GM23248 (cell line): ENCODE results near the gene SLC25A10. TPM values are rescaled to one million over a fixed set of nuclear protein-coding genes. Genes with fewer than 3 reads are reported as not detected.

Experiments used
- DNase-seq: peaks from one replicate; pipeline ENCODE4 v3.0.0-alpha.2; 2015
- H2AFZ ChIP-seq: fragments of 200-600 bp; sonication (generic); 2 replicates; pipeline ENCODE4 v1.6.1; 2016; ENCODE audit warnings: antibody characterized with exemption
- H3F3A ChIP-seq: fragments of 200-600 bp; sonication (generic); 2 replicates; pipeline ENCODE4 v1.6.1; 2016; ENCODE audit warnings: mild to moderate bottlenecking, antibody characterized with exemption, mixed run types; ENCODE audit not compliant: insufficient read depth
- H3K27ac ChIP-seq: fragments of 200-600 bp; sonication (generic); 2 replicates; pipeline ENCODE4 v1.5.1; 2016; ENCODE audit warnings: mild to moderate bottlenecking
- H3K27me3 ChIP-seq: fragments of 200-600 bp; sonication (generic); replicated peaks from 2 replicates; pipeline ENCODE4 v1.6.1; 2016; ENCODE audit warnings: mild to moderate bottlenecking; ENCODE audit not compliant: insufficient read depth
- H3K36me3 ChIP-seq: fragments of 200-600 bp; sonication (generic); 2 replicates; pipeline ENCODE4 v1.6.1; 2016; ENCODE audit warnings: low read depth, mild to moderate bottlenecking
- H3K4me1 ChIP-seq: fragments of 200-600 bp; sonication (generic); 2 replicates; pipeline ENCODE4 v1.6.1; 2016; ENCODE audit warnings: mild to moderate bottlenecking; ENCODE audit not compliant: insufficient read depth
- H3K4me2 ChIP-seq: fragments of 200-600 bp; sonication (generic); one replicate; pipeline ENCODE4 v1.6.1; 2016; ENCODE audit warnings: mild to moderate bottlenecking; ENCODE audit not compliant: unreplicated experiment
- H3K4me3 ChIP-seq: fragments of 200-600 bp; sonication (generic); 2 replicates; pipeline ENCODE4 v1.5.1; 2016; ENCODE audit warnings: mild to moderate bottlenecking
- H3K79me2 ChIP-seq: fragments of 200-600 bp; sonication (generic); 2 replicates; pipeline ENCODE4 v1.6.1; 2016; ENCODE audit warnings: mild to moderate bottlenecking; ENCODE audit not compliant: insufficient read depth
- H3K9ac ChIP-seq: fragments of 200-600 bp; sonication (generic); 2 replicates; pipeline ENCODE4 v1.6.1; 2016; ENCODE audit warnings: mild to moderate bottlenecking
- H3K9me2 ChIP-seq: fragments of 200-600 bp; sonication (generic); 2 replicates; pipeline ENCODE4 v1.6.1; 2016; ENCODE audit warnings: mixed run types, mild to moderate bottlenecking, moderate library complexity; ENCODE audit not compliant: insufficient read depth
- H3K9me3 ChIP-seq: fragments of 200-600 bp; sonication (generic); one replicate; pipeline ENCODE4 v1.6.1; 2017; ENCODE audit warnings: low read depth
- H4K20me1 ChIP-seq: fragments of 200-600 bp; sonication (generic); 2 replicates; pipeline ENCODE4 v1.6.0; 2016; ENCODE audit not compliant: insufficient read depth
- EZH2 ChIP-seq: fragments of 200-600 bp; sonication (generic); IDR thresholded peaks from 2 replicates; pipeline ENCODE4 v1.6.1; 2018; ENCODE audit warnings: antibody characterized with exemption, mild to moderate bottlenecking; ENCODE audit not compliant: insufficient read depth, poor library complexity, severe bottlenecking
- EZH2phosphoT487 ChIP-seq: fragments of 200-600 bp; sonication (generic); IDR thresholded peaks from 2 replicates; pipeline ENCODE4 v1.6.1; 2018; ENCODE audit warnings: antibody characterized with exemption, moderate library complexity, mild to moderate bottlenecking, low read depth; ENCODE audit not compliant: insufficient read depth
- WGBS, 2 experiments: methylation state at CpG; one replicate each; pipeline ENCODE4 v1.1.6; 2015 to 2017; ENCODE audit warnings: low lambda C conversion rate in 2 of 2, low coverage in 1 of 2; ENCODE audit errors: missing lambda C conversion rate in 2 of 2; 5-methylcytosine and 5-hydroxymethylcytosine counted together
- in situ Hi-C: fragments of 300-500 bp; cut with MboI; formaldehyde crosslinking; loops from 2 replicates; pipeline ENCODE4 v1.15.0; 2020
- polyA plus RNA-seq: library from polyadenylated mRNA; unstranded; fragments of >200 nt; fragmentation: Nextera tagmentation; extraction: Ambion mirVana; gene quantifications from 2 replicates; pipeline ENCODE4 v1.2.1, GENCODE V29; 2016
- total RNA-seq: library from RNA; depleted of rRNA; stranded (reverse); fragments of >200 nt; shearing (Covaris generic); gene quantifications from 2 replicates; pipeline ENCODE4 v1.2.3, GENCODE V29; 2014

Gene SLC25A10
- total and polyA plus RNA-seq, 2 experiments from 2014 or later, result 12.5 to 16.9 TPM

DNA sequence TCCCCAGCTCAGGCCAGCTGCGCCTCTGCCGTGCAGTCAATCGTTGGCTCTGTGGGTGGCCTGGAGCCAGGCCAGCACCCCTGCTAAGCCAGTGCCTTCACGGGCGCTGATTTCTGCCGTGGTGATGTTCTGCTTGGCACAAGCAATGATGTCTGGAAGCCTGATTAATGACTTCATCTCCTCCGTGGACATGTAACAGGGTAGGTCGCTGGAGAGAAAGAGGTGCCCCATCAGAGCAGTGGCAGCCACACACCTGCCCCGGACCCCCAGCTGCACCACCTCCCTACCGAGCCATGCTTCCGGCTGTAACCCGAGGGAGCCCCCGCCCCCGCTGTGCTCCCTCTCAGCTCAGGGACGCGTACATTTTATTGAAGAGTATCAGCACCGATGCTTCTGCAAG is 30.4 kb upstream of the SLC25A10 start:
- Histone ChIP-seq H3F3A (peaks cover 7% of the 10 kb centered on the region), H3K9me2 (no peaks in the 10 kb centered on the region), H2AFZ (no peak overlapping the region), H3K9me3 (no peaks in the 10 kb centered on the region), H3K4me3 (no peak overlapping the region), H3K4me1 (peaks cover 23% of the 10 kb centered on the region), H3K36me3 (peaks cover 13% of the 10 kb centered on the region), H3K27ac (no peak overlapping the region), H3K27me3 (no peaks in the 10 kb centered on the region), H3K4me2 (no peak overlapping the region), H3K79me2 (peaks cover 90% of the 10 kb centered on the region), H4K20me1 (peaks cover 6% of the 10 kb centered on the region; the same call in 1 of the 2 replicates), H3K9ac (no peak overlapping the region)
- DNase-seq, result peak; percentile 12
- 65 to 68% methylated on average over 17 of the region's 17 CpGs for WGBS, 2 experiments
- TF ChIP-seq EZH2 (no peak), EZH2phosphoT487 (no peak)
- in situ Hi-C loops, result no loop called here

DNA sequence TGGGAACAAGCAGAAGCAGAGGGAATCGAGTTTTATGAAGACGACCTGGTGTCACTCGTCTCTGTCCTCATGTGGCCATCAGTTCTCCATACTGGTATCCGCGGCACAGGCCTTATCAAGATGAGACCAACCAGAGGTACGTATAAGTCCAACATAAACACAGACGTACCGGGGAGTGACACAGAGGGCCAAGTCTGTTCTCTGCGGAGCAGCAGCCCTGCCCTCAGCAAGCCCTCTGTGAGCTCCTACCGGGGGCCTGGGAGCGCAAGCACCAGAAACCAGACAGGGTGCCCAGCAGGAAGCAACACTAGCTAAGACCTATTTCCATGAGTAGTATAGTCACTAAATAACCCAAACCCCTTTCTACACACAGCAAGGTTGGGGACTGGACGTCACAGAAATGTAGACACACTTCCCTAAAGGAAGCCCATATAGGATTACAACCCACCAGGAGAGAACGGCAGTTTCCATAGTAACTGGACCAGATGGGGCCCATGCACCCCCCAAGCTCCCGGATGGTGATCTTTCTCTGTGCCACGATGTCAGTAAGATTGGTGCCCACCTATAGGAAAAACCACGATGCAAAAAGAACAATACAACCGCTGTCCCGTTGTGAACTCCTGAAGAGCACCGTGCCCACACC is 29.4 kb upstream of the SLC25A10 start:
- Histone ChIP-seq H3K27me3 (no peaks in the 10 kb centered on the region), H3K9ac (peak overlapping the region; percentile 93), H3K9me2 (no peaks in the 10 kb centered on the region), H3F3A (peaks cover 7% of the 10 kb centered on the region), H3K9me3 (no peaks in the 10 kb centered on the region), H3K4me3 (peak overlapping the region; percentile 86), H3K4me2 (peak overlapping the region; percentile 88), H3K36me3 (peaks cover 19% of the 10 kb centered on the region), H3K79me2 (peaks cover 91% of the 10 kb centered on the region), H3K27ac (peak overlapping the region; percentile 73), H4K20me1 (peaks cover 6% of the 10 kb centered on the region; the same call in 1 of the 2 replicates), H3K4me1 (peaks cover 23% of the 10 kb centered on the region), H2AFZ (peak overlapping the region; percentile 68)
- TF ChIP-seq EZH2phosphoT487 (no peak), EZH2 (no peak)
- DNase-seq, result peak; percentile 51
- in situ Hi-C loops, result no loop called here
- 20 to 21% methylated on average over 19 of the region's 19 CpGs for WGBS, 2 experiments

DNA sequence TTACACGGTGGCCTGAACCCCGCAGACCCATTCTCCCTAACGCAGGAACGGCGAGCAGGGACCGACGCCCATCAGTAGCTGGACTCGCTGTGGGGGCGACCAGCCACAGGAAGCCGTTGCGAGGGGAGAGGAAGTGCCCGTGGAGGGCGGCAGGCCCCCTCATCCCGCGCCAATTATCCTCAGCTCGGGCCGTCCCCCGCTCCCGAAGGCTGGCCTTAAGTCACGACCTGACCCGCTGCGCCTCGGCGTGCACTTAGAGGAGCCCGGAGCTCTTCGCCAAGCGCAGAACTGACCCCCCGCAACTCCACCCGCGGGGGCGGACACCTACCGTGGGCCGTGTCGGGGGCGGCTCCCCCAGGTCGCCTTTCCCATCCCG is 28.9 kb upstream of the SLC25A10 start:
- Histone ChIP-seq H3K4me2 (peak overlapping the region; percentile 88), H3K79me2 (peaks cover 91% of the 10 kb centered on the region), H3K36me3 (peaks cover 19% of the 10 kb centered on the region), H3K4me1 (peaks cover 23% of the 10 kb centered on the region), H3K9ac (peak overlapping the region; percentile 93), H3K27ac (peak overlapping the region; percentile 73), H3K27me3 (no peaks in the 10 kb centered on the region), H3K9me2 (no peaks in the 10 kb centered on the region), H3K4me3 (peak overlapping the region; percentile 86), H3K9me3 (no peaks in the 10 kb centered on the region), H3F3A (peaks cover 7% of the 10 kb centered on the region), H4K20me1 (peaks cover 6% of the 10 kb centered on the region; the same call in 1 of the 2 replicates), H2AFZ (peak overlapping the region; percentile 68)
- TF ChIP-seq EZH2 (no peak), EZH2phosphoT487 (no peak)
- whole genome bisulfite sequencing, 2 experiments, result 2% methylated on average over 26 to 28 of the region's 37 CpGs
- DNase-seq, result peak; percentile 55
- in situ Hi-C loops, result no loop called here

GRCh38 chr17:81683584-81684441 is 28.3 kb upstream of the SLC25A10 start, which contains the start of the genes ARL16 and HGS:
Gene ARL16 (minus strand): TSS chr17:81683797. CDS start chr17:81683753, 44 bp downstream.
Gene HGS (plus strand): TSS chr17:81684011. CDS start chr17:81684067, 56 bp downstream.
- Histone ChIP-seq H3K4me2 (peak within 1 kb of the TSS; percentile 88), H3K4me3 (peak within 1 kb of the TSS; percentile 86), H3F3A (peaks cover 7% of the 10 kb centered on the region), H3K9me2 (no peaks in the 10 kb centered on the region), H4K20me1 (peaks cover 6% of the 10 kb centered on the region; the same call in 1 of the 2 replicates), H3K9ac (peak within 1 kb of the TSS; percentile 93), H3K27me3 (no peaks in the 10 kb centered on the region), H3K36me3 (peaks cover 23% of the 10 kb centered on the region), H2AFZ (peak within 1 kb of the TSS; percentile 68), H3K9me3 (no peaks in the 10 kb centered on the region), H3K79me2 (peaks cover 92% of the 10 kb centered on the region), H3K27ac (peak within 1 kb of the TSS; percentile 96), H3K4me1 (peaks cover 23% of the 10 kb centered on the region)
- in situ Hi-C loops, result no loop called here
- 0 to 1% methylated on average over 90 to 112 of the region's 112 CpGs for WGBS, 2 experiments
- TF ChIP-seq EZH2phosphoT487 (no peak), EZH2 (no peak)
- peak; percentile 100 for DNase-seq
